WTC11 (cell line): ENCODE data around the gene DPP10. TPM values are rescaled to one million over a fixed set of nuclear protein-coding genes. Genes with fewer than 3 reads are reported as not detected.

Experiments
- ATAC-seq: fragments of 200-7000 bp; cut with Tn5 transposase; 2 replicates; pipeline ENCODE4 v1.10.0; 2021; ENCODE audit warnings: mild to moderate bottlenecking, moderate library complexity
- CTCF ChIA-PET: fragments of 300-600 bp; sonication (Branson Sonifier 250); formaldehyde crosslinking; loops from one replicate; lab custom pipeline; 2021; ENCODE audit warnings: antibody characterized with exemption; lab: Charles Lee
- POLR2A ChIA-PET: fragments of 350-600 bp; sonication (Branson Sonifier 250); formaldehyde crosslinking; loops from one replicate; lab custom pipeline; 2021; ENCODE audit warnings: antibody characterized with exemption; lab: Charles Lee
- DNase-seq: peaks from one replicate; pipeline ENCODE4 v3.0.0; 2021; ENCODE audit warnings: low spot score
- H3K27ac Mint-ChIP-seq: 2 replicates; pipeline ENCODE4 v1.8.0; 2021; ENCODE audit warnings: mixed read lengths
- H3K27me3 Mint-ChIP-seq: 2 replicates; pipeline ENCODE4 v1.8.0; 2021; ENCODE audit warnings: low read depth, mild to moderate bottlenecking, moderate library complexity, mixed read lengths
- H3K36me3 Mint-ChIP-seq: 2 replicates; pipeline ENCODE4 v1.8.0; 2021; ENCODE audit warnings: mixed read lengths
- H3K4me1 Mint-ChIP-seq: 2 replicates; pipeline ENCODE4 v1.8.0; 2022; ENCODE audit warnings: mixed read lengths
- H3K4me3 Mint-ChIP-seq: 2 replicates; pipeline ENCODE4 v1.8.0; 2021; ENCODE audit warnings: mild to moderate bottlenecking, moderate library complexity, mixed read lengths
- H3K9me3 Mint-ChIP-seq: 2 replicates; pipeline ENCODE4 v1.8.0; 2021; ENCODE audit warnings: mixed read lengths
- ATF6 ChIP-seq: sonication (generic); formaldehyde crosslinking; IDR thresholded peaks from 2 replicates; pipeline ENCODE4 v1.8.1; 2023; ENCODE audit warnings: mild to moderate bottlenecking, missing genetic modification reagents
- CREB1 ChIP-seq: sonication (generic); formaldehyde crosslinking; IDR thresholded peaks from 2 replicates; pipeline ENCODE4 v1.8.0; 2023; ENCODE audit warnings: mild to moderate bottlenecking, missing genetic modification reagents
- CREM ChIP-seq: sonication (generic); formaldehyde crosslinking; IDR thresholded peaks from 2 replicates; pipeline ENCODE4 v1.8.1; 2022; ENCODE audit warnings: mild to moderate bottlenecking, missing genetic modification reagents, moderate library complexity
- ERG ChIP-seq: fragments of 250-450 bp; sonication (Bioruptor Pico); IDR thresholded peaks from 2 replicates; pipeline ENCODE4 v1.8.0; 2021; ENCODE audit warnings: mild to moderate bottlenecking
- FOXK1 ChIP-seq: sonication (generic); formaldehyde crosslinking; IDR thresholded peaks from 2 replicates; pipeline ENCODE4 v1.8.0; 2022; ENCODE audit warnings: mild to moderate bottlenecking, moderate library complexity, missing genetic modification reagents
- GTF2I ChIP-seq: fragments of 250-450 bp; sonication (Bioruptor Pico); conservative IDR thresholded peaks from 2 replicates; pipeline ENCODE4 v1.4.0; 2021; ENCODE audit warnings: mild to moderate bottlenecking
- JAZF1 ChIP-seq: fragments of 250-450 bp; sonication (Bioruptor Pico); IDR thresholded peaks from 2 replicates; pipeline ENCODE4 v1.9.0; 2021; ENCODE audit warnings: moderate library complexity, mild to moderate bottlenecking, inconsistent platforms
- MYBL2 ChIP-seq: sonication (generic); formaldehyde crosslinking; IDR thresholded peaks from 2 replicates; pipeline ENCODE4 v1.8.1; 2023; ENCODE audit warnings: mild to moderate bottlenecking, moderate library complexity, missing genetic modification reagents
- NR3C1 ChIP-seq: sonication (generic); formaldehyde crosslinking; conservative IDR thresholded peaks from 2 replicates; pipeline ENCODE4 v1.8.1; 2023; ENCODE audit warnings: low read depth, mild to moderate bottlenecking, missing genetic modification reagents
- OVOL2 ChIP-seq: fragments of 250-450 bp; sonication (Bioruptor Pico); IDR thresholded peaks from 2 replicates; pipeline ENCODE4 v1.9.0; 2021; ENCODE audit warnings: mild to moderate bottlenecking, borderline replicate concordance
- PREB ChIP-seq: sonication (generic); formaldehyde crosslinking; IDR thresholded peaks from 2 replicates; pipeline ENCODE4 v1.8.1; 2022; ENCODE audit warnings: mild to moderate bottlenecking, missing genetic modification reagents, moderate library complexity, borderline replicate concordance
- RELA ChIP-seq: sonication (generic); formaldehyde crosslinking; IDR thresholded peaks from 2 replicates; pipeline ENCODE4 v1.8.1; 2022; ENCODE audit warnings: missing genetic modification reagents, mild to moderate bottlenecking, borderline replicate concordance
- RORB ChIP-seq: fragments of 250-450 bp; sonication (Bioruptor Pico); IDR thresholded peaks from 2 replicates; pipeline ENCODE4 v1.9.0; 2021; ENCODE audit warnings: mild to moderate bottlenecking
- SMAD4 ChIP-seq: sonication (generic); formaldehyde crosslinking; IDR thresholded peaks from 2 replicates; pipeline ENCODE4 v1.8.0; 2022; ENCODE audit warnings: mild to moderate bottlenecking, missing genetic modification reagents
- SP1 ChIP-seq: sonication (generic); formaldehyde crosslinking; conservative IDR thresholded peaks from 2 replicates; pipeline ENCODE4 v1.8.1; 2022; ENCODE audit warnings: missing genetic modification reagents
- TP53 ChIP-seq: sonication (generic); formaldehyde crosslinking; IDR thresholded peaks from 2 replicates; pipeline ENCODE4 v1.8.1; 2023; ENCODE audit warnings: mild to moderate bottlenecking, missing genetic modification reagents
- USF1 ChIP-seq: sonication (generic); formaldehyde crosslinking; IDR thresholded peaks from 2 replicates; pipeline ENCODE4 v1.8.0; 2022; ENCODE audit warnings: mild to moderate bottlenecking, missing genetic modification reagents
- USF2 ChIP-seq: sonication (generic); formaldehyde crosslinking; IDR thresholded peaks from 2 replicates; pipeline ENCODE4 v1.8.1; 2023; ENCODE audit warnings: mild to moderate bottlenecking, missing genetic modification reagents, moderate library complexity
- ZSCAN18 ChIP-seq: fragments of 250-450 bp; sonication (Bioruptor Pico); IDR thresholded peaks from 2 replicates; pipeline ENCODE4 v2.1.2; 2022; ENCODE audit warnings: mild to moderate bottlenecking, moderate library complexity
- total RNA-seq: library from RNA; stranded (reverse); gene quantifications from 3 replicates; pipeline ENCODE4 v1.2.3, GENCODE V29; 2021

Gene DPP10
- total RNA-seq, 1 experiment from 2014 or later: 4.0 TPM

GRCh38 chr2:114610677-114611076, 168.2 kb downstream of the DPP10 start (continued):
- TF ChIP-seq CREB1 (no peak), ZSCAN18 (no peak), ERG (CRISPR knock-in tag) (no peak), CREM (CRISPR knock-in tag) (no peak), FOXK1 (CRISPR knock-in tag) (no peak), OVOL2 (CRISPR knock-in tag) (no peak), SMAD4 (CRISPR knock-in tag) (no peak), USF1 (CRISPR knock-in tag) (no peak), SP1 (CRISPR knock-in tag) (no peak), TP53 (CRISPR knock-in tag) (no peak), PREB (CRISPR knock-in tag) (no peak)

GRCh38 chr2:114614592-114614991, 172.2 kb downstream of the DPP10 start:
- TF ChIP-seq NR3C1 (CRISPR knock-in tag) (no peak), ATF6 (CRISPR knock-in tag) (no peak)
- POLR2A ChIA-PET: no interaction called here
- H3K4me3 Mint-ChIP-seq: no peak overlapping the region
- no peak overlapping the region for H3K27ac Mint-ChIP-seq
- H3K36me3 Mint-ChIP-seq: peaks cover 2% of the 10 kb centered on the region; the same call in 1 of the 2 replicates
- H3K4me1 Mint-ChIP-seq: peaks cover 16% of the 10 kb centered on the region
- no peak for ATAC-seq
- no peaks in the 10 kb centered on the region for H3K27me3 Mint-ChIP-seq
- no peak for DNase-seq
- peaks cover 44% of the 10 kb centered on the region for H3K9me3 Mint-ChIP-seq
- CTCF ChIA-PET: no interaction called here

- H3K27me3 Mint-ChIP-seq: no peaks in the 10 kb centered on the region
- no peak overlapping the region for H3K4me3 Mint-ChIP-seq
- ChIA-PET CTCF (no interaction called here), POLR2A (no interaction called here)
- peaks cover 19% of the 10 kb centered on the region for H3K9me3 Mint-ChIP-seq
- TF ChIP-seq RELA (no peak), JAZF1 (no peak), RORB (CRISPR knock-in tag) (no peak), MYBL2 (CRISPR knock-in tag) (no peak), GTF2I (CRISPR knock-in tag) (no peak), ATF6 (CRISPR knock-in tag) (no peak), USF2 (CRISPR knock-in tag) (no peak), OVOL2 (CRISPR knock-in tag) (no peak)
- H3K36me3 Mint-ChIP-seq: peaks cover 13% of the 10 kb centered on the region; the same call in 1 of the 2 replicates
- DNase-seq (no peak), ATAC-seq (no peak)
- no peaks in the 10 kb centered on the region for H3K4me1 Mint-ChIP-seq
- no peak overlapping the region for H3K27ac Mint-ChIP-seq
These were observed 186.0 kb downstream of the DPP10 start for GRCh38 chr2:114628481-114628880.
